GM23248 (cell line): ENCODE results near the gene SPEN.
"Not testable (repeated sequence)": the region's sequence is repeated elsewhere in the genome, so short reads cannot be mapped to it uniquely, and the experiment has no call there.

Source experiments
- EZH2 ChIP-seq: fragments of 200-600 bp; sonication (generic); IDR thresholded peaks from 2 replicates; pipeline ENCODE4 v1.6.1; 2018; ENCODE audit warnings: antibody characterized with exemption, mild to moderate bottlenecking; ENCODE audit not compliant: insufficient read depth, poor library complexity, severe bottlenecking
- EZH2phosphoT487 ChIP-seq: fragments of 200-600 bp; sonication (generic); IDR thresholded peaks from 2 replicates; pipeline ENCODE4 v1.6.1; 2018; ENCODE audit warnings: antibody characterized with exemption, moderate library complexity, mild to moderate bottlenecking, low read depth; ENCODE audit not compliant: insufficient read depth

DNA sequence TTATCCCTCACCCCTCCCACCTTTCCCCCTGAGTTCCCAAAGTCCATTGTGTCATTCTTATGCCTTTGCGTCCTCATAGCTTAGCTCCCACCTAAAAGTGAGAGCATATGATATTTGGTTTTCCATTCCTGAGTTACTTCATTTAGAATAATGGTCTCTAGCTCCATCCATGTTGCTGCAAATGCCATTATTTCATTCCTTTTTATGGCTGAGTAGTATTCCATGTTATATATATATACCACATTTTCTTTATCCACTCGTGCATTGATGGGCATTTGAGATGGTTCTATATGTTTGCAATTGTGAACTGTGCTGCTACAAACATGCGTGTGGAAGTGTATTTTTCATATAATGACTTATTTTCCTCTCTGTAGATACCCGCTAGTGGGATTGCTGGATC lies 130.4 kb downstream of the SPEN start:
- not testable (repeated sequence) for TF ChIP-seq EZH2, EZH2phosphoT487
